Measurements from ENCODE around the gene NKX2-3.

The NKX2-3 gene

GRCh38 chr10:99583687-99584086 lies 50.9 kb downstream of the NKX2-3 start:
- no peak for DNase-seq
